H7 (cell line): Measurements from ENCODE around the gene RRAD. TPM values are rescaled to one million over a fixed set of nuclear protein-coding genes. Genes with fewer than 3 reads are reported as not detected.
"Not testable (repeated sequence)": the region's sequence is repeated elsewhere in the genome, so short reads cannot be mapped to it uniquely, and the experiment has no call there.

Source experiments
- DNase-seq: peaks from one replicate; pipeline ENCODE4 v3.0.0; 2012
- H3K27me3 ChIP-seq: 2 replicates; pipeline ENCODE4 v1.6.0; 2011; ENCODE audit warnings: mild to moderate bottlenecking, low read length; ENCODE audit not compliant: control insufficient read depth, insufficient read depth
- H3K36me3 ChIP-seq: replicated peaks from 2 replicates; pipeline ENCODE4 v1.5.1; 2011; ENCODE audit warnings: low read length; ENCODE audit not compliant: control insufficient read depth, insufficient read depth
- H3K4me3 ChIP-seq: 2 replicates; pipeline ENCODE4 v1.5.1; 2011; ENCODE audit warnings: low read depth, mild to moderate bottlenecking, control low read depth, low read length, moderate library complexity; ENCODE audit not compliant: insufficient read depth
- total RNA-seq: library from RNA; depleted of rRNA; stranded (reverse); fragments of >200 nt; shearing (Covaris generic); gene quantifications from 2 replicates; pipeline ENCODE4 v1.2.3, GENCODE V29; 2014

Gene RRAD
- total RNA-seq, 1 experiment from 2014 or later = 0.10 TPM

DNA sequence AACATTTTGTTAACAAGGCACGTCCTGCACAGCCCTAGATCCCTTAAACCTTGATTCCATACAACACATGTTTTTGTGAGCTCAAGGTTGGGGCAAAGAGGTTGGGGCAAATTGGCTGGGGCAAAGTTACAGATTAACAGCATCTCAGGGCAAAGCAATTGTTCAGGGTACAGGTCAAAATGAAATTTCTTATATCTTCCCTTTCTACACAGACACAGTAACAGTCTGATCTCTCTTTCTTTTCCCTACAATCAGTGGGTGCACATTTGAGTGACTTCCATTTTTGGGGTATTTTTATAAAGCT is 30.8 kb upstream of the RRAD start:
- not testable (repeated sequence) for H3K4me3 ChIP-seq, H3K27me3 ChIP-seq, DNase-seq, H3K36me3 ChIP-seq

DNA sequence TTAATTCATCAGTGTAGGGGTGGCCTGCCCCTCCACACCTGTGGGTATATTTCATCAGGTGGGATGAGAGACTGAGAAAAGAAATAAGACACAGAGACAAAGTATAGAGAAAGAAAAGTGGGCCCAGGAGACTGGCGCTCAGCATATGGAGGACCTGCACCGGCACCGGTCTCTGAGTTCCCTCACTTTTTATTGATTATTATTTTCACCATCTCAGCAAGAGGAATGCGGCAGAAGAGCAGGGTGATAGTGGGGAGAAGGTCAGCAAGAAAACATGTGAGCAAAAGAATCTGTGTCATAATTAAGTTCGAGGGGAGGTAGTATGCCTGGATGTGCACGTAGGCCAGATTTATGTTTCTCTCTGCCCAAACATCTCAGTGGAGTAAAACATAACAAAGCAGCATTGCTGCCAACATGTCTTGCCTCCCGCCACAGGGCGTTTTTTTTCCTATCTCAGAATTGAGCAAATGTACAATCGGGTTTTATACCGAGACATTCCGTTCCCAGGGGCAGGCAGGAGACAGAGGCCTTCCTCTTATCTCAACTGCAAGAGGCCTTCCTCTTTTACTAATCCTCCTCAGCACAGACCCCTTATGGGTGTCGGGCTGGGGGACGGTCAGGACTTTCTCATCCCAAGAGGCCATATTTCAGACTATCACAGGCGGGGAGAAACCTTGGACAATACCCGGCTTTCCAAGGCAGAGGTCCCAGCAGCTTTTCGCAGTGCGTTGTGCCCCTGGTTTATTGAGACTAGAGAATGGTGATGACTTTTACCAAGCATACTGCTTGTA is 30.2 kb upstream of the RRAD start:
- not testable (repeated sequence) for H3K27me3 ChIP-seq, H3K36me3 ChIP-seq, H3K4me3 ChIP-seq, DNase-seq

DNA sequence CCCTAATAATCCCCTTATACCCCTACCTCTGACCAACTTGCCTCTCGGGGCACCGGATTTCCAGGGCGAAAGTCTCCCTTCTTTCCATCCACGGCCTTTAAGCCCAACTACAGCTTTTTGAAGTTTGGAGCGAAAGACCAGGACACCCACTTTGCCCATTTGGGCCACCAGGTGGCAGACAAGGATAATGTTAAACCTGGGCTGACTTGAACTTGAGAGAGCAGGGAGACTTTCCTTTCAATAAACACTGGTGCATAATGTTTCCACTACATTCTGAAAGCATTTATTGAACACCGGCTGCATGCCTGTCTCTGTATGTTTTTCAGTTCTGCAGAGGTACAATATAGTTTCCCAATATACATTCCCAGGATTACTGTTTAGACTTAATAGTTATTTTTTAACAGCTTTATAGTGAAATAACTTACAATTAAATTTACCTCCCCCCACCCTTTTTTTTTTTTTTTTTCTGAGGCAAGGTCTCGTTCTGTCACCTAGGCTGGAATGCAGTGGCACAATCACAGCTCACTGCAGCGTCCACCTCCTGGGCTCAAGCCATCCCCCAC is 28.8 kb upstream of the RRAD start:
- Histone ChIP-seq H3K36me3 (no peaks in the 10 kb centered on the region), H3K4me3 (no peak overlapping the region), H3K27me3 (peaks cover 6% of the 10 kb centered on the region; the same call in 1 of the 2 replicates)
- peak; percentile 82 for DNase-seq

DNA sequence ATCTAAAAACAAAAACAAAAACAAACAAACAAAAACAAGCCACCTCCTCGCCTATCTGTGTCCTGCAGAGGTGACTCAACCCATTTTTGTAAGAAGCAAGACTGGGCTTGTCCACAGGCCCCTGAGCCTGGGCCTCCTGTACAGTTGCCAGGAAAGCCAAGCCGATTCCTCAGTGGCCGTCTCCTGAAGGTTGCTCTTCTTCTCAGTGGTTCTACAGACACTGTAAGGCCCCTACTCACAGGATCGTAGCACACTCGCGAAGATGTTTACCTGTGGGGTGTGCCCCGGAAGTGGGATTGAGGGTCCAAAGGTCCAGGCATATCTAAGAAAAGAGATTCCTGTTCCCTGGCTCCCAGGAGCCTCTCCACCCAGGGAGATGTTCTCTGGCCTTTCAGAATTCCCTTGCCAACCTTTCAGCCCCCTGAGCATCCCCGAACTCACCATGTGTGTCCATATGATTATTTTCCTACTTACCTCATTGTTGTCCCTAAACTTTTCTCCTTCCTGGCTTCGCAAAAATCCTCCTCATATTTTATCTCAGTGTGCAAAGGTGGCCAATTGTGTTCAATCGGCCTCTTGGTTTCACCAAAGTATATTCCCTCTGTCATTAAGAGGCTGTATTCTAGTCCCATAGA is 28.2 kb upstream of the RRAD start:
- Histone ChIP-seq H3K4me3 (no peak overlapping the region), H3K36me3 (no peaks in the 10 kb centered on the region), H3K27me3 (peaks cover 12% of the 10 kb centered on the region; the same call in 1 of the 2 replicates)
- DNase-seq = no peak

DNA sequence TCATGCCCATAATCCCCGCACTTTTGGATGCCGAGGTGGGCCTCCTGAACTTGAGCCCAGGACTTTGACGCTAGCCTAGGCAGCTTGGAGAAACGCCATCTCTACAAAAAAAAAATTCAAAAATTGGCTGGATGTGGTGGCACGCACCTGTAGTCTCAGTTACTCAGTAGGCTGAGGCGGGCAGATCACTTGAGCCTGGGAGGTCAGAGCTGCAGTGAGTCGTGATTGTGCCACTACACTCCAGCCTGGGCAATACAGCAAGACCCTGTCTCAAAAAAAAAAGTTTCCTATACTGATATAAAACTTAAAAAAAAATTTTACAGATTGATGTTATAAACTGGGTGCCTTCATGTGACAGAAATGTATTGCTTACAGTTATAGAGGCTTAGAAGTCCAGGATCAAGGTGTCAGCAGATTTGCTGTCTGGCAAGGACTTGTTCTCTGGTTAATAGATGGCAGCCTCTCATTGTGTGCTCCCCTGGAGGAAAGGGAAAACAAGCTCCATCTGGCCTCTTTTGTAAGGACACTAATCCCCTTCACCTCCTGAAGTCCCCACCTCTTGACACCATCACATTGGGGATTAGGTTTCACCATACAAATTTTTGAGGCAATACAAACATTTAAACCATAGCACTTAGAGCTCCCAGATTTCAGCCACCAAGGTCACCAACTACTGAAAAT is 27.2 kb upstream of the RRAD start:
- Histone ChIP-seq H3K27me3 (peaks cover 22% of the 10 kb centered on the region; the same call in 1 of the 2 replicates), H3K36me3 (no peaks in the 10 kb centered on the region), H3K4me3 (no peak overlapping the region)
- no peak for DNase-seq

DNA sequence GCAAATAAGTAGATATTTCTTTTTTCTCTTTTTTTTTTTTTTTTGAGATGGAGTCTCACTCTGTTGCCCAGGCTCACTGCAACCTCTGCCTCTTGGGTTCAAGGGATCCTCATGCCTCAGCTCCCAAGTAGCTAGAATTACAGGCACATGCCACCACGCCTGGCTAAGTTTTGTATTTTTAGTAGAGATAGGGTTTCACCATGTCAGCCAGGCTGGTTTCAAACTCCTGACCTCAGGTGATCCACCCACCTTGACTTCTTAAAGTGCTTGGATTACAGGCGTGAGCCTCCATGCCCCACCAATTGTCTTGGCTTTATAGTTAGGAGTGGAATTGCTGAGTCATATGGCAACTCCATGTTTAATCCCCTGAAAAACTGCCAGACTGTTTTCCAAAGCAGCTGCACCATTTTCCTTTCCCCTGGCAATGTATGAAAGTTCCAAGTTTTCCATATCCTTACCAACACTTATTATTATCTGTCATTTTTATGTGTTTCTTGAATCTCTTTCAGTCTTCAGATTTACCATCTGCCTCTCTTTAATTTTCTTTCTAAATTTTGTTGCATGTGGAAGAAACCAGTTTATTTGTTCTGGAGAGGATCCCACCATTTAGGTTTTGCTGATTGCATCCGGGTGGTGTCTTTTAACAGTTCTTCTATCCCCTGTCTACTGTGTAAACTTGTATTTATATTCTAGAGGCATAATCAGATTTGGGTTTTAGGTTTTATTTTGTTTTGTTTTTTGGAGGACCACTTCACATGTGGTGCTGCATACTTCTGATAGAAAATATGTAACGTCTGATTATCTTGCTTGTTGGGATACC is 25.8 kb upstream of the RRAD start:
- peaks cover 26% of the 10 kb centered on the region; the same call in 1 of the 2 replicates for H3K27me3 ChIP-seq

DNA sequence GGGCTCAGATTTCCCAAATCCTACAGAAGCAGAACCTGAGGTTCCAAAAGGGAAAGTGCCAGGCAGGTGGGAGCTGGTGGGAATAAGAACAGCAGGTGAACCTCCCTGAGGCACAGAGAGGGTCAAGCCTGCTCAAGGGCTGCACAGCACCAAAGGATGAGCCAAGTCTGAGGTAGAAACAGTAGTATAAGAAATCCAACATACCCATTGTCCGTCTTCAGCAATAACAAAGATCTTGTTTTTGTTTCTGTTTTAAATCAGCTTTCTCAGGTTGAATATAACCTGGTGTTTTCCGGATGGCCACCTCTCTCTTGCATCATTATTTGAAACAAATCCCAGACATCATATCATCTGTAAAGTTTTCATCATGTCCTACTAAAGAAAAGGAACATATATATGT is 25.1 kb upstream of the RRAD start:
- peaks cover 26% of the 10 kb centered on the region; the same call in 1 of the 2 replicates for H3K27me3 ChIP-seq
- no peak for DNase-seq
- H3K4me3 ChIP-seq = no peak overlapping the region
- H3K36me3 ChIP-seq = no peaks in the 10 kb centered on the region

More for the DNA sequence above, 25.8 kb upstream of the RRAD start:
- no peak for DNase-seq
- Histone ChIP-seq H3K36me3 (no peaks in the 10 kb centered on the region), H3K4me3 (no peak overlapping the region)

DNA sequence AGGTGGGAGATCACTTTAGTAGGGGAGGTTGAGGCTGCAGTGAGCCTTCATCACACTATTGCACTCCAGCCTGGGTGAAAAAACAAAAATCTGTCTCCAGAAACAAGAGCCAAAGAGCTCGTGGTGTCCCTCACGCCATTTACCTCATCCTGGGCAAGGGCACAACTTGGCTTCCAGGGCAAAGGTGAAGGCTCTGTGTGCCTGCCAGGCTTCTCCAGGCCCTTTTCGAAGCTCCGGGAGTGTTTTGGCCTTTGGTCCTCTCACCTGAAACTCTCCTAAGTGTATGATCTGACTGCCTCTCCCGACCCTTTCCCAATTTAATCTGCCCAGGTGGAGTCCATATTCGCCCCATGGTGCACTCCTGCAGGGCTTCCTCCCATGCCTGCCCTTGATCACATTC is 24.1 kb upstream of the RRAD start:
- DNase-seq = no peak
- peaks cover 26% of the 10 kb centered on the region; the same call in 1 of the 2 replicates for H3K27me3 ChIP-seq

DNA sequence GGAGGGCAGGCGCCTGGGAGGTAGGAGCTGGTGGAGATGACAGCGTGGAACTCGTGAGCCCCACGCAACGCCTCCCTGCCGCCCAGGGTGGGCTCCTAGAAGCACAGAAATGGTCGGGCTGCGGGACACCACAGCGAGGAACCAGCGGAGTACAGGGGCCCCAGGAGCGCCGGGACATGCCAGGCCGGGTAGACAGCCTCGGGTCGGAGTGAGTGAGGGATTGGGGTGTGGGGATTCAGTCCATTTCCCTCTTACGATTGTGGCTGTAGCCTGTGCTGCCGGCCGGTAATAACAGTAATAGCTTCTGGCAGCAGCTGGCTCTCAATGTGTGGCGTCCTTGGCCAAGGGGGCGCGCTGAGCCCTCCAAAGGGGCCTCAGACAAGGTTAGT is 23.5 kb upstream of the RRAD start:
- Histone ChIP-seq H3K36me3 (no peaks in the 10 kb centered on the region), H3K4me3 (no peak overlapping the region), H3K27me3 (peaks cover 26% of the 10 kb centered on the region; the same call in 1 of the 2 replicates)
- no peak for DNase-seq

More for the DNA sequence above, 24.1 kb upstream of the RRAD start:
- H3K4me3 ChIP-seq = no peak overlapping the region
- no peaks in the 10 kb centered on the region for H3K36me3 ChIP-seq

DNA sequence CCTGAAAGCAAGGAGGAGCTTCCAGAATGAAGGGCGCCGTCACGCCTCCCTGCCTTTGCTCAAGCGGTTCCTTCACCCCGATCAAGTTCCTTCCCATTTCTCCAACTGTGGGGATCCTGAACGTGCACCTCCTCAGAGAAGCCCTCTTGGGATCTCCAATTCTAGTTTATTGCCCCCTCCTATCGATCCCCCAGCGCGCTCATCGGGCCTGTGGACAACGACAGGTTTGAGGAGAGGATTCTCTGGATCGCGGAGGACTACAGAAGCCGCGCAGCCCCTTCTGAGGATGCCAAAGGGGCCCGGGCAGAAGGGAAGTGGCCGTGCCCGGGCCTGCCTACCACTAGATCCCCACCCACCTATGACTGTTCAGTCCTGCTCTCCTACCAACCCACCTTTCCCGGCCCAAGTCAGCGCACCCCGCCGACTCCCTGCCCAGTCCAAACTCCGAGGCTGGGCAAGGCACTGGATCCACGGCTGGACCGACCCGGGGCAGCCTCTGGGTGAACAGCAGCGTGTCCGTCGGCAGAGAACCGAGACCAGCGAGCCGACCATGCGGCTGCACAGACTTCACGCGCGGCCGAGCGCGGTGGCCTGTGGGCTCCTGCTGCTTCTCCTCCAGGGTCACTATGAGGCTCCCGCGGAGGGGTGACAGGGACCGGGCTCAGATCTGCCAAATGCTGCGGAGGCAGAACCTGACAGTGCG is 22.9 kb upstream of the RRAD start:
- peaks cover 26% of the 10 kb centered on the region; the same call in 1 of the 2 replicates for H3K27me3 ChIP-seq
- H3K4me3 ChIP-seq = peak overlapping the region; percentile 14; the same call in 1 of the 2 replicates
- DNase-seq = peak; percentile 56
- H3K36me3 ChIP-seq = no peaks in the 10 kb centered on the region

DNA sequence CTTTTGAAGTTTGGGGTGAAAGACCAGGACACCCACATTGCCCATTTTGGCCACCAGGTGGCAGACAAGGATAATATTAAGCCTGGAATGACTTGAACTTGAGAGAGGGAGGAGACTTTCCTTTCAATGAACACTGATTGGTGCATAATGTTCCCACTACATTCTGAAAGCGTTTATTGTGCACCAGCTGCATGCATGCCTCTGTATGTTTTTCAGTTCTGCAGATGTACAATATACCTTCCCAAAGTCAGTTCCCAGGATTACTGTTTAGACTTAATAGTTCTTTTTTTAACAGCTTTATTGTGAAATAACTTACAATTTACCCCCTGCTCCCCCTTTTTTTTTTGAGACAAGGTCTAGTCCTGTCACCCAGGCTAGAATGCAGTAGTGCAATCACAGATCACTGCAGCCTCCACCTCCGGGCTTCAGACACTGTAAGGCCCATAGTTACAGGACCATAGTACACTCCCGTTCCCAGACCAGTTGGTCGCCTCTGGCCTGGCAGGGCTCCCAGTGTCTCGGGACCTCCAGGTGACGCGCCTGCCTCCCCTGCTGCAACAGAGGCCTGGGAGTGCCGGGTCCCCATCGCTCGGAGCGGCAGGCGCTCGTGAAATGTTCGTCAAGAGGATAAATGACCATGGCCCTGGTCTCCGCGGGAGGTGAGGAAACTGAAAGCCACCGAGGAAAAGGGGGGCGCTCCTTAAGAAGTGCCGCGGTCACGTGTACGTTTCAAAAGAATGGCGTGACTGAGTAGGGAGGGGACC is 22.1 kb upstream of the RRAD start:
- H3K27me3 ChIP-seq = peaks cover 26% of the 10 kb centered on the region; the same call in 1 of the 2 replicates
- peak; percentile 92 for DNase-seq
- no peak overlapping the region for H3K4me3 ChIP-seq
- no peaks in the 10 kb centered on the region; the same call in 1 of the 2 replicates for H3K36me3 ChIP-seq

DNA sequence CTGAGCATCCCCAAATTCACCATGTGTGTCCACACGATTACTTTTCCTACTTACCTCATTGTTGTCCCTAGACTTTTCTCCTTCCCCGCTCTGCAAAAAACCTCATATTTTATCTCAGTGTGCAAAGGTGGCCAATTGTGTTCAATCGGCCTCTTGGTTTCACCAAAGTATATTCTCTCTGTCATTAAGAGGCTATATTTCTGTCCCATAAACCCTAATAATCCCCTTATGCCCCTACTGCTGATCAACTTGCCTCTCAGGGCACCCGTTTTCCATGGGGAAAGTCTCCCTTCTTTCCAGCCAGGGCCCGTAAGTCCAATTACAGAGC is 21.6 kb upstream of the RRAD start:
- DNase-seq = no peak
- Histone ChIP-seq H3K36me3 (peaks cover 3% of the 10 kb centered on the region), H3K27me3 (peaks cover 26% of the 10 kb centered on the region; the same call in 1 of the 2 replicates), H3K4me3 (no peak overlapping the region)

DNA sequence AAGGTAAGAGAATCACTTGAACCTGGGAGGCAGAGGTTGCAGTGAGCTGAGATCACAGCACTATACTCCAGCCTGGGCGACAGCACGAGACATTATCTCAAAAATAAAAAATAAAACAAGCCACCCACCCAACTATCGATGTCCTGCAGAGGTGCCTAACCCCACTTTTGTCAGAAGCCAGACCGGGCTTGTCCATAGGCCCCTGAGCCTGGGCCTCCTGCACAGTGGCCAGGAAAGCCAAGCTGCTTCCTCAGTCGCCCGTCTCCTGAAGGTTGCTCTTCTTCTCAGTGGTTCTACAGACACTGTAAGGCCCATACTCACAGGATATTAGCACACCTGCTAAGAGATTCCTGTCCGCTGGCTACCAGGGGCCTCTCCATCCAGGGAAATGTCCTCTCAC is 21.2 kb upstream of the RRAD start:
- no peak for DNase-seq
- Histone ChIP-seq H3K27me3 (peaks cover 26% of the 10 kb centered on the region; the same call in 1 of the 2 replicates), H3K36me3 (peaks cover 6% of the 10 kb centered on the region), H3K4me3 (no peak overlapping the region)
